ENCODE results near the gene CYB561A3.
A peak's percentile ranks its signal among the peaks of the same experiment; 100 is the strongest.
"Not testable (repeated sequence)": the region's sequence is repeated elsewhere in the genome, so short reads cannot be mapped to it uniquely, and the experiment has no call there.

CYB561A3 gene

DNA sequence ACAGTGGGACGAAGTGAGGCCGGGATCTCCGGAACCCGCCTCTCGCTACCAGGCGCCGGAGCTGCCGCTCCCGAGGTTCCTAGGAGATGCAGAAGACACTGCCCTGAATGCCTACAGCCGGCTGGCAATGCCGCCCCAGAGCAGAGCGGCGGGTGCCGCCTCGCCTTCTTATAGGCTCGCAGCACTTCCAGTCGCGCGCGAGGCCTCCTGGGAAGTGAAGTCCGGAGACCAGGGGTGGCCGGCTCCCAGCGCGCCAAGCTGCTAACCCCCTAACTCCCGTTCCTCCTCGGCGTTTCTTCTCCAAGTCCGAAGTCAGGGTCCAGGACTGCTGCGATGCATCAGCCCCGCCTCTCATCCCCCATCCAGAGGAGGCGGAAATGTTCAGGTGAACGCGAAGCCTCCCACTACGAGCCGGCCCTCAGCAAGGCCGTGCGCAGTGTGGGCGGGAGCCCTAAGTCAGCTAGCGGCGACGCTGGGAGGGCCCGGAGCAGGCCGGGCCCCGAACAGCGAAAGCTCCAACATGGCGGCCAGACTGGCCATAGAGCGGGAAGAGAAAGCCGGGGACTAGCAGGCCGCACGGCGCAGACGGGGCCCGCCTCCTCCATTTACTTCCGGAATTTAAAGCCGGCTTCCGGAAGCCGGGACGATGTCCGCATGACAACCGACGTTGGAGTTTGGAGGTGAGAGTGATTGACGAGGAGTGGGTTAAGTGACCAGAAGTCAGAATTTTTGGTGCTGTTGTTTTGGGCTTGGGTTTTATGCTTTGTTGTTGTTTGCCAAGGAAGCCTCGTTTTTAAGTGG, at the start of gene CYB561A3, which contains the start of gene TMEM138:
Gene CYB561A3, minus strand, starts transcription at position 142 of the 801 bp plus-strand sequence. CDS start 5,169 bp downstream, outside the sequence.
Gene TMEM138, plus strand, starts transcription at position 634 of the 801 bp plus-strand sequence. CDS start 2,017 bp downstream, outside the sequence.
- peak; percentile 95 for DNase-seq (ENCODE audit: low spot score)

- DNase-seq (ENCODE audit: low spot score): no peak
Measured at GRCh38 chr11:61406991-61407728, 45.5 kb upstream of the CYB561A3 start.

GRCh38 chr11:61406067-61406466, 44.4 kb upstream of the CYB561A3 start:
- no peak for DNase-seq (ENCODE audit: low spot score)

DNA sequence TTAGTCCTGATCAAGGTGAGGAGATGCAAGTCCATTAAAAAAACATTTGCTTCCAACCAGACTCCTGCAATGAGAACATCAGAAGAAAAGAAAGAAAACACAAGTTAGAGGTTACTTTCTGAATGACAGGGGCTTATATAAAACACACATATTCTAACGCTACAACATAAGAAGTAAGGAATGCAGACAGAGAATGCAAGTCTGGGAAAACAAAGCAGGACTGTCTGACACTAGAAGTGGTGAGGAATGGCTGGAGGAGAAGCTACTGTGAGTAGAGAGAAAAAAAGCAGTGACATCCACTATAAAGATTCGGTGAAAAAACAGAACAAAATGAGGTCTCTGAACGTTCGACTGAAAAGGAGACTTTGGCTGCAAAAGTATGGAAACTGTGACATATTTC, 43.0 kb upstream of the CYB561A3 start:
- no peak for DNase-seq (ENCODE audit: low spot score)

GRCh38 chr11:61404103-61404502, 42.4 kb upstream of the CYB561A3 start:
- DNase-seq (ENCODE audit: low spot score): no peak

DNA sequence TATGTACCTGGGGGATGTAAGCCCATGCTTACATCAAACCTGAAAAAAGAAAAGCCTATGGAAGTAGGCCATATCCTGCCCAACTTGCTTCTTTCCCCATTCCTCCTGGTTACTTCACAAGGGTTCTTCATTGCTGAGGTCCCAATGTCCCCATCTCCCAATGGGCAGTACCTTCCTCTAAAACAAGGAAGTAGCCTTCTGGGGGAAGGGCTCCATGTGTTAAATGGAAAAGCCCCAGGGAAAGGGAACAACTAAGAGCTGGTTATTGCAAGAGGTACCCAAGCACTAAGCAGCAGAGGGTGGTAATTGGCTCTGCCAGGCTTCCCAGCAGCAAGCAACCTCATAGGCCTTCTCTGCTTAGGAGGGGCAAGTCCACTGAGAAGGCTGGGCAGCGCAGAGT, 42.0 kb upstream of the CYB561A3 start:
- no peak for DNase-seq (ENCODE audit: low spot score)

DNA sequence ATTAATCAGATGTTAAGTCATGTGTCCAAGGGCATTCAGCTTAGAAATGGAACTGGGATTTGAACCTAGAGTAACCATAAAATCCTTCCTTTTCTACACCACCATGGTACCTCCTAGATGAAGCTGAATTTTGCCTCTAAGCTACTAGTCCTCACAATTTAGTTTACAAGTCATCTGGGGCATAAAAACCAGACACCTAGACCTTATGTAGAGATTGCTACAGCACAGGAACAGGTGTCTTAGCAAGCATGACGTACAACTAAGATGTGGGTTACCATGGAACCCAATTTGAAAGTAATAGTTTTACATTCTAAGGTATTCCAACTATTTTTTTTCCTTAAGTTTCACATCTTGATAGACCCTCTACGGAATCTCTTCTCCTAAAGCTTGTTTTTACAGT, 39.9 kb upstream of the CYB561A3 start:
- DNase-seq (ENCODE audit: low spot score): no peak

GRCh38 chr11:61401173-61401572, 39.5 kb upstream of the CYB561A3 start:
- DNase-seq (ENCODE audit: low spot score): no peak

DNA sequence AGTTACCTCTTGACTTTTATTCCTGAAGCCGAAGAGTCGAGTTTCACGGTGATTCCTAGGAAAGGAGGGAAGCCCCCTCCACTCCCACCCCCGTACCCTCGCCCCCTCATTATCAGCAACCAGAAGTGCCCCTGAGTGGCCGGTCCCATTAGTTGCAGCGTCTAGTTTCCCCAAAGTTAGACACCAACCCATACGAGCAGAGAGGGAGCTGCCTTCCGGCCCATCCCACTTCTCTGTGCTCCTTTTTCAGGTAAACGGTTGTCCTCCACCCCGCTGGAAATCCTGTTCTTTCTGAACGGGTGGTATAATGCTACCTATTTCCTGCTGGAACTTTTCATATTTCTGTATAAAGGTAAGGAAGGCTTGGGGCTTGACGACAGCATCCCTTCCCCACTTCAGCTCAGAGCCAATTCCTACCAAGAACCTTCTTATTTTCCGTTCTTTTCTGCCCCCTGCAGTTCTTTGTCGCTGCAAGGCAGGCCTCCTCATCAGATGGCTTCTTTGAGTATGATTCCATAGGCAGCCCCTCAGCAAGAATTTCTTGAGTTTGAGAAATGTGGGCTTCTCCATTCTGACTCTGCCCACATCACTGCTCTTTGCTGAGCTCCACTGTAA, 31.4 kb upstream of the CYB561A3 start:
- DNase-seq (ENCODE audit: low spot score): no peak

DNA sequence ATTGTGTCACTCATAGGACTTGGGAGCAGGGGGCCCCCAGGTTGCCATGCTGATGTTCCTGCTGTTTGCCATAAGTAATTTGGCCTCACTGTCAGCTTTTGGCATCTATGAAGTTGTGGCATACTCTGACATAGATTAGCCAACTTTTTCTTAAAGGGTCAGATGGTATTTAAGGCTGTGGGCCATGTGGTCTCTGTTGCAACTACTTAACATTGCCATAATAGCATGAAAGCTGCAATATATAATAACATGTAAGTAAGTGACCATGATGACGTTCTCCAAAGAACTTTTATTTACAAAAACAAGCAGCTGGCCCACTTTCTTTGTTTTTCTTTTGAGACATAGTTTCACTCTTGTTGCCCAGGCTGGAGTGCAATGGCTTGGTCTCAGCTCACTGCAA, 28.5 kb upstream of the CYB561A3 start:
- DNase-seq (ENCODE audit: low spot score): no peak

DNA sequence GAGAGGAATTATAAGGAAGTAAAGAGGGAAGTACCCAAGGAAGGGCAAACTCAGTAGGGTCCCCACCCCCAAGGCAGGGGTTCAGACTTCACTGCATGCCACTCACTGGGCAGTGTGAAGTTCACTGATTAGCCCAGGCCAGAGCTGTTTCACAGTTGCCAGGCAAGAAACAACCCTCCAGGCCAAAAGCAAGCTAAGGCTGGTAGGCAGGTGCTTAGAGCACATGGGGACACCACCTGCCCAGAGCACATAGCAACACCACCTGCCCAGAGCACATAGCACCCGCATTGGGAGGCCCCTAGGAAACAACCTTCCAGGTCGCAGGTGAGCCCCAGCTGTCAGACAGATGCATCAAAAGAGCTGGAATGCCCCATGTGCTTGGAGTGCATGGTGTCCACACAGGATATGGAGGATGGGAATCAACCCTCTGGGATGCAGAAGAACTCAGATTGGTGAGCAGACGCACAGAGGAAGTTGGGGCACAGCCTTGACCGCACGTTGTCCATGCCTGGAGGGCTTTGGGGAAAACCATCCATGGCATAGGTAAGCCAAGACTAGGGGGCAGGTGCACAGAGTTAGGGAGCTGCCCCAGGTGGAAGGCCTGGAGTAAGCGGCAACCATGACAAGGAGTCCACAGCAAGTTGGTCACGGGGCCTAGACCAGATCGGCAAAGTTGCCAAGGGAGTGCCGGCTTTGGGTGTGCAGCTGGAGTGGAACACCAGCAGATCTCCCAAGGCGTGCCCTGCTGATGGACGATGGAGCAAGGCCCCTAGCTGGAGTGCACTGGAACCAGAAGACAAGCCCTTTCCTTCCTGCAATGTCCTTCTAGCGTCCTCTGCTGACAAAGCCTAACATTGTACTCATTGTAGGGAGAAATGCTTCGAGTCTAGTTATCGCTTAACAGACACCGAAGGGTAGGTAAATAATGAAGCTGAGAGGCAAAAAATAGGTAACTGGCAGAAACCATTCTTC, 22.9 kb upstream of the CYB561A3 start:
- peak; percentile 67 for DNase-seq (ENCODE audit: low spot score)

GRCh38 chr11:61383859-61384258, 22.2 kb upstream of the CYB561A3 start:
- DNase-seq (ENCODE audit: low spot score): not testable (repeated sequence)

- DNase-seq (ENCODE audit: low spot score): no peak
Measured at GRCh38 chr11:61380884-61381283, 19.2 kb upstream of the CYB561A3 start.

GRCh38 chr11:61378713-61379313, 17.1 kb upstream of the CYB561A3 start:
- no peak for DNase-seq (ENCODE audit: low spot score)

DNA sequence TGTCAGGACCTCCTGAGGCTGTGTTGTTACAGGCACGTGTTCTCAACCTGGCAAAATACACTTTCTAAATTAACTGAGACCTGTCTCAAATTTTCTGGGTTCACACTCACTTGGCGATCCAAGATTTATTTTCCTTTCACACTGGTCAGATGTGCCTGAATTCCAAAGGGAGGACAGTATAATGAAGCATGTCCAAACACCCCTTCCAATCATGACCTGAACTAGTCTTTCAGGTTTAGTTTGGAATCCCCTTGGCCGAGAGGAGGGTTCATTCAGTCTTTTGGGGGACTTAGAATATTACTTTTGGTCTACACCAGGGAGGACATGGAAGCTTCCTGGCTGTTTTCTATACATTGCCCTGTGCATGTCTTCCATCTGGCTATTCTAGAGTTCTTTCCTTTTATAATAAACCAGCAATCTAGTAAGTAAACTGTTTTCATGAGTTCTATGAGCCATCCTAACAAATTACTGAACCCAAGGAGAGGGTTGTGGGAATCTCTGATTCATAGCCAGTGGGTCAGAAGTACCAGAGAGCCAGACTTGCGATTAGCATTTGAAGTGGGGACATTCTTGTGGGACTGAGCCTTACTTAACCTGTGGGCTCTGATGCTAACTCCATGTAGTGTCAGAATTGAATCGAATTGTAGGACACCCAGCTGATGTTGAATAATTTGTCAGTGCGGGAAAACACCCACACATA, 15.9 kb upstream of the CYB561A3 start:
- no peak for DNase-seq (ENCODE audit: low spot score)

- no peak for DNase-seq (ENCODE audit: low spot score)
Measured at GRCh38 chr11:61375761-61376108, 14.1 kb upstream of the CYB561A3 start.

GRCh38 chr11:61372659-61373420, 11.2 kb upstream of the CYB561A3 start:
- DNase-seq (ENCODE audit: low spot score): no peak

GRCh38 chr11:61370349-61371005, 8.8 kb upstream of the CYB561A3 start:
- DNase-seq (ENCODE audit: low spot score): no peak

Data from cerebellar cortex (tissue), 1 donor.